PC-3 (cell line): Measurements from ENCODE around the gene TMEM164. TPM values are rescaled to one million over a fixed set of nuclear protein-coding genes. Genes with fewer than 3 reads are reported as not detected.

Experiments
- ATAC-seq: fragments of 200-7000 bp; cut with Tn5 transposase; 2 replicates; pipeline ENCODE4 v1.9.1; 2020; ENCODE audit warnings: mild to moderate bottlenecking, moderate library complexity
- BruUV-seq: library from RNA; stranded (reverse); fragments of 400-500 nt; replicated peaks from 2 replicates; lab custom pipeline; 2021; lab: Mats Ljungman, UMichigan
- CTCF ChIA-PET: fragments of 300-600 bp; sonication (Branson Sonifier 250); formaldehyde crosslinking; loops from one replicate; lab custom pipeline; 2022; ENCODE audit warnings: antibody characterized with exemption; lab: Charles Lee
- POLR2A ChIA-PET: fragments of 300-600 bp; sonication (Branson Sonifier 250); formaldehyde crosslinking; loops from one replicate; lab custom pipeline; 2022; ENCODE audit warnings: antibody characterized with exemption; ENCODE audit not compliant: unreplicated experiment; lab: Charles Lee
- DNase-seq: peaks from one replicate; pipeline ENCODE4 v3.0.0-alpha.2; 2015
- H2AFZ ChIP-seq: fragments of 300-600 bp; sonication (generic); 2 replicates; pipeline ENCODE4 v1.6.0; 2016; ENCODE audit warnings: antibody characterized with exemption, low read length
- H3F3A ChIP-seq: fragments of 300-600 bp; sonication (generic); one replicate; pipeline ENCODE4 v1.6.0; 2017; ENCODE audit warnings: antibody characterized with exemption, low read length, control low read depth, mild to moderate bottlenecking; ENCODE audit not compliant: unreplicated experiment
- H3K27ac ChIP-seq: fragments of 300-600 bp; sonication (generic); 2 replicates; pipeline ENCODE4 v1.5.1; 2016; ENCODE audit warnings: mild to moderate bottlenecking, low read length
- H3K27me3 ChIP-seq: fragments of 300-600 bp; sonication (generic); 2 replicates; pipeline ENCODE4 v1.6.1; 2016; ENCODE audit warnings: low read length, mixed read lengths
- H3K36me3 ChIP-seq: fragments of 300-600 bp; sonication (generic); 2 replicates; pipeline ENCODE4 v1.6.1; 2016; ENCODE audit warnings: low read depth, mixed run types, low read length, mixed read lengths
- H3K4me1 ChIP-seq: fragments of 300-600 bp; sonication (generic); 2 replicates; pipeline ENCODE4 v1.5.1; 2016; ENCODE audit warnings: low read length; ENCODE audit not compliant: insufficient read depth
- H3K4me2 ChIP-seq: fragments of 300-600 bp; sonication (generic); 2 replicates; pipeline ENCODE4 v1.6.0; 2016; ENCODE audit warnings: low read length
- H3K4me3 ChIP-seq: fragments of 300-600 bp; sonication (generic); 2 replicates; pipeline ENCODE4 v1.5.1; 2016; ENCODE audit warnings: mild to moderate bottlenecking, low read length, mixed read lengths
- H3K79me2 ChIP-seq: fragments of 300-600 bp; sonication (generic); 2 replicates; pipeline ENCODE4 v1.6.1; 2017; ENCODE audit warnings: low read length, mixed read lengths
- H3K9ac ChIP-seq: fragments of 300-600 bp; sonication (generic); 2 replicates; pipeline ENCODE4 v1.6.0; 2016; ENCODE audit warnings: mild to moderate bottlenecking, low read length
- H3K9me2 ChIP-seq: fragments of 300-600 bp; sonication (generic); replicated peaks from 2 replicates; pipeline ENCODE4 v1.6.1; 2016; ENCODE audit warnings: mixed run types, low read length, mixed read lengths
- H3K9me3 ChIP-seq: fragments of 300-600 bp; sonication (generic); 2 replicates; pipeline ENCODE4 v1.6.1; 2016; ENCODE audit warnings: low read length, mixed read lengths
- H4K20me1 ChIP-seq: fragments of 300-600 bp; sonication (generic); 2 replicates; pipeline ENCODE4 v1.6.1; 2016; ENCODE audit warnings: low read length, mixed read lengths
- EZH2 ChIP-seq: fragments of 300-600 bp; sonication (generic); IDR thresholded peaks from one replicate; pipeline ENCODE4 v1.6.1; 2017; ENCODE audit warnings: antibody characterized with exemption, mild to moderate bottlenecking, low read length; ENCODE audit not compliant: unreplicated experiment
- EZH2phosphoT487 ChIP-seq: fragments of 300-600 bp; sonication (generic); IDR thresholded peaks from 2 replicates; pipeline ENCODE4 v1.6.1; 2018; ENCODE audit warnings: mild to moderate bottlenecking, antibody characterized with exemption, low read length, borderline replicate concordance
- intact Hi-C: fragments of 100-400 bp; cut with micrococcal nuclease; formaldehyde crosslinking; loops from 2 replicates; pipeline ENCODE4 v1.9.0; 2023
- microRNA-seq: library from miRNA; unstranded; fragments of <30 nt; microRNA quantifications from one replicate; pipeline ENCODE4 v1.1.0, GENCODE V29; 2020; ENCODE audit not compliant: unreplicated experiment
- total RNA-seq: library from RNA; depleted of rRNA; stranded (reverse); fragments of >200 nt; gene quantifications from 2 replicates; pipeline ENCODE4 v1.2.3, GENCODE V29; 2014
- TF ChIP-seq, protein P1 (sequence below): fragments of 300-600 bp; sonication (generic); conservative IDR thresholded peaks from 2 replicates; pipeline ENCODE4 v1.5.1; 2017; ENCODE audit warnings: antibody characterized with exemption, low read depth, mild to moderate bottlenecking, low read length

Gene TMEM164
- total RNA-seq, 1 experiment from 2014 or later: 26.6 TPM

DNA sequence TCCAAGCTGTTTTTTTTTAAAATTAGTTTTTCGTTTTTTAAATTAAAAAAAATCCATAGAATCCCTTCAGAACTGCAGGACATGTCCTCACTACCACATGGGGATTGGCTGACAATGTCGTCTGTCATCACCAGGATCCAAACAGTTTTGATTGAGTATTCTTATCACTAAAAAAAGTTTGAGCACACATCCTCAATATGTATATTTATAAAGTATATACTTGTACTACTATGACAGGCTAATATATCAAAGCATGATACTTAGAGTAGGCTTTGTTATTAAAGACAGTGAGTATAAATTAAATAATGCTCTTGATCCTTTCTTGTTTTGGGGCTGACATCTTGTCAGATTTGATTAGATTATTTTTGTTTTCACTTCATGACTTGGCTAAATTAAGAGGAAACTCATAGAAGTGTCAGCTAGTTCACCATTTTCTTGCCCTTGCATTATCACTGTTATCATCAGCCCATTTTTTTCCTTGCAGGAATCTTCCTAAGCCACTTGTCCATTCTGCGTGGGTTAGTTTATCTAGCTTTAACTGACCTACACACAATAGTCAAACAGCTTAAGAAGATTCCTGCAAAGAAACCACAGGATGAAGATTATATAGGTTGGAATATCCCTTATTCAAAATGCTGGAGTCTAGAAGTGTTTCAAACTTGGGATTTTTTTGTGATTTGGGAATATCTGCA lies 222.2 kb downstream of the TMEM164 start:
- intact Hi-C loops: loop anchor here (5.0 kb wide), 2 partner anchors 43 to 57 kb away; no protein-coding TSS in a partner anchor

DNA sequence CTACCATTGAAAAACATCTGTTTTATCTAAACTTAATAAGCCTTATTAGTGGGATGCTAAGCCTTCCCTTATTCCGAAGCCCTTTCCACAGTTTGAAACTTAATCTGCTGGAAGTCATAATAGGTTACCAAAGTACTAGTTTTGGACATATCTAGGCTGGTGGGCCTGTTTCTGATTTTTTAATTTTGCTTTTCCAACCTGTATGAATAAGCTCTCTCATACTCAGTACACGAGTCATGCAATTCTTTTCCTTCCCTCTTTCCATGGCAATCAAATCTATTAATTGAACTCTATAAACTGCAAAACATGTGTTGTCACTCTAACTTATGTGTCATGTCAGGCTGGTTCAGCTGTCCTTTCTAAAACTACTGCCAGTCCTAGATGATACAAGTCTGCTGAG lies 224.0 kb downstream of the TMEM164 start:
- no peaks in the 10 kb centered on the region for H4K20me1 ChIP-seq
- TF ChIP-seq, protein P1, sequence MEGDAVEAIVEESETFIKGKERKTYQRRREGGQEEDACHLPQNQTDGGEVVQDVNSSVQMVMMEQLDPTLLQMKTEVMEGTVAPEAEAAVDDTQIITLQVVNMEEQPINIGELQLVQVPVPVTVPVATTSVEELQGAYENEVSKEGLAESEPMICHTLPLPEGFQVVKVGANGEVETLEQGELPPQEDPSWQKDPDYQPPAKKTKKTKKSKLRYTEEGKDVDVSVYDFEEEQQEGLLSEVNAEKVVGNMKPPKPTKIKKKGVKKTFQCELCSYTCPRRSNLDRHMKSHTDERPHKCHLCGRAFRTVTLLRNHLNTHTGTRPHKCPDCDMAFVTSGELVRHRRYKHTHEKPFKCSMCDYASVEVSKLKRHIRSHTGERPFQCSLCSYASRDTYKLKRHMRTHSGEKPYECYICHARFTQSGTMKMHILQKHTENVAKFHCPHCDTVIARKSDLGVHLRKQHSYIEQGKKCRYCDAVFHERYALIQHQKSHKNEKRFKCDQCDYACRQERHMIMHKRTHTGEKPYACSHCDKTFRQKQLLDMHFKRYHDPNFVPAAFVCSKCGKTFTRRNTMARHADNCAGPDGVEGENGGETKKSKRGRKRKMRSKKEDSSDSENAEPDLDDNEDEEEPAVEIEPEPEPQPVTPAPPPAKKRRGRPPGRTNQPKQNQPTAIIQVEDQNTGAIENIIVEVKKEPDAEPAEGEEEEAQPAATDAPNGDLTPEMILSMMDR: no peak
- TF ChIP-seq EZH2 (no peak), EZH2phosphoT487 (no peak)
- H3K36me3 ChIP-seq: no peaks in the 10 kb centered on the region
- CTCF ChIA-PET: no interaction called here
- no TSS peak for BruUV-seq
- H3K27me3 ChIP-seq: no peaks in the 10 kb centered on the region
- H3K9ac ChIP-seq: no peak overlapping the region
- peaks cover 26% of the 10 kb centered on the region for H3K4me1 ChIP-seq
- DNase-seq (peak; percentile 65), ATAC-seq (peak; percentile 72)
- H3K9me3 ChIP-seq: no peaks in the 10 kb centered on the region
- H3K27ac ChIP-seq: peak overlapping the region; percentile 17; the same call in 1 of the 2 replicates
- peak overlapping the region; percentile 8; the same call in 1 of the 2 replicates for H3K4me2 ChIP-seq
- H3K79me2 ChIP-seq: peaks cover 22% of the 10 kb centered on the region
- H3F3A ChIP-seq: no peaks in the 10 kb centered on the region
- H3K9me2 ChIP-seq: no peaks in the 10 kb centered on the region
- POLR2A ChIA-PET: interaction anchor here (0.6 kb wide), 1 partner anchor 16 kb away, joined by 4 read pairs; no protein-coding TSS in a partner anchor
- H2AFZ ChIP-seq: no peak overlapping the region
- no peak overlapping the region for H3K4me3 ChIP-seq
- intact Hi-C loops: no loop called here

More for the DNA sequence above, 222.2 kb downstream of the TMEM164 start:
- no peak for TF ChIP-seq EZH2
- no peak for TF ChIP-seq EZH2phosphoT487
- TF ChIP-seq, protein P1: no peak
- ChIA-PET POLR2A (no interaction called here), CTCF (no interaction called here)
- no peaks in the 10 kb centered on the region for H3F3A ChIP-seq
- no peaks in the 10 kb centered on the region for H3K27me3 ChIP-seq
- no peaks in the 10 kb centered on the region for H3K36me3 ChIP-seq
- H3K9me2 ChIP-seq: no peaks in the 10 kb centered on the region
- H3K9me3 ChIP-seq: no peaks in the 10 kb centered on the region
- H3K4me1 ChIP-seq: peaks cover 36% of the 10 kb centered on the region
- H3K27ac ChIP-seq: no peak overlapping the region
- H3K4me3 ChIP-seq: no peak overlapping the region
- no peak for DNase-seq
- BruUV-seq: no TSS peak
- H4K20me1 ChIP-seq: no peaks in the 10 kb centered on the region
- no peak for ATAC-seq
- peaks cover 29% of the 10 kb centered on the region for H3K79me2 ChIP-seq
- no peak overlapping the region for H2AFZ ChIP-seq
- no peak overlapping the region for H3K9ac ChIP-seq
- no peak overlapping the region for H3K4me2 ChIP-seq

Small RNA genes within 50 kb of the gene (microRNA-seq; reads per million reads assigned to microRNA genes)
- not detected for gene MIR3978
- 1,536 reads per million, percentile 85 among the genes with 10 or more reads in this experiment for gene MIR652
